ENCODE results near the gene SCAF1. TPM values are rescaled to one million over a fixed set of nuclear protein-coding genes. Genes with fewer than 3 reads are reported as not detected.

SCAF1 gene
- total RNA-seq, 1 donor from 2014 or later, result 105 TPM

DNA sequence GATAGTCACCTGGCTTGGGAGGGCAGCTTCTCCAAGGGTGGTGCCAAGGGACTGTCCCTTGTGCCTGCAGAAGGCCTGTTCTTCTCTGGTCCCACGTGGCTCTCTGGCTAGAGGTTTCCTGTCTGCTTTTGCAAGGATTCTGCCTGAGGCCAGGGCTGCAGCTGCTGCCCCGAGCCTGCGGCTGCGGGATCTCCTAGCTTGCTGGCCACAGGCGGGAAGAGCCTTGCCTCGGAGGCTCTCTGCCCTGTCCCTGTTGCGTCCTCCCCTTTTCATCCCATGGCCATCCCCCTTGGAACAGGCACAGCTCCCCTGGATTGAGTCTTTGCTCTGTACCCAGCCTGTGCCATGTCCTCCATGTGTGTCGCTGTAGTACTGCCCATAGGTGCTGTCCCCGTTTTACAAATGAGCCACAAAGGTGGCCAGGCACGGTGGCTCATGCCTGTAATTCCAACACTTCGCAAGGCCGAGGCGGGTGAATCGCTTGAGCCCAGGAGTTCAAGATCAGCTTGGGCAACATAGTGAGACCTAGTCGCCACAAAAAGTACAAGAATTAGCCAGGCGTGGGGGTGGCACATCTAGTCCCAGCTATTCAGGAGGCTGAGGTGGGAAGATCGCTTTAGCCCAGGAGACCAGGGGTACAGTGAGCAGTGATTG, 14.6 kb downstream of the SCAF1 start:
- Histone ChIP-seq H3K27me3 (ENCODE audit: insufficient read depth, low read length) (no peaks in the 10 kb centered on the region), H3K27ac (ENCODE audit: low read depth, low read length) (no peak overlapping the region), H3K4me3 (ENCODE audit: insufficient read depth, low read depth, low read length) (no peak overlapping the region), H3K9me3 (ENCODE audit: insufficient read depth, low read depth, low read length) (peaks cover 4% of the 10 kb centered on the region), H3K4me2 (ENCODE audit: low read length) (no peak overlapping the region), H3K9ac (ENCODE audit: low read length) (no peak overlapping the region), H4K20me1 (ENCODE audit: insufficient read depth, low read length) (peaks cover 63% of the 10 kb centered on the region), H2AFZ (ENCODE audit: low read depth, low read length) (no peak overlapping the region), H3K4me1 (ENCODE audit: insufficient read depth, low read length) (no peaks in the 10 kb centered on the region), H3K79me2 (ENCODE audit: insufficient read depth, low read length) (peaks cover 17% of the 10 kb centered on the region), H3K36me3 (ENCODE audit: insufficient read depth, low read length) (peaks cover 21% of the 10 kb centered on the region)
- FAIRE-seq (no peak), DNase-seq (ENCODE audit: low read depth) (no peak)
- Mint-ChIP-seq H3K27ac (ENCODE audit: unreplicated experiment) (no peak overlapping the region), H3K4me3 (ENCODE audit: unreplicated experiment) (no peak overlapping the region), H3K4me1 (ENCODE audit: low read depth, unreplicated experiment) (no peaks in the 10 kb centered on the region), H3K27me3 (ENCODE audit: low read depth, unreplicated experiment) (no peaks in the 10 kb centered on the region), H3K36me3 (ENCODE audit: low read depth, unreplicated experiment) (peaks cover 19% of the 10 kb centered on the region), H3K9me3 (ENCODE audit: unreplicated experiment) (no peaks in the 10 kb centered on the region)
- TF ChIP-seq, protein P1, sequence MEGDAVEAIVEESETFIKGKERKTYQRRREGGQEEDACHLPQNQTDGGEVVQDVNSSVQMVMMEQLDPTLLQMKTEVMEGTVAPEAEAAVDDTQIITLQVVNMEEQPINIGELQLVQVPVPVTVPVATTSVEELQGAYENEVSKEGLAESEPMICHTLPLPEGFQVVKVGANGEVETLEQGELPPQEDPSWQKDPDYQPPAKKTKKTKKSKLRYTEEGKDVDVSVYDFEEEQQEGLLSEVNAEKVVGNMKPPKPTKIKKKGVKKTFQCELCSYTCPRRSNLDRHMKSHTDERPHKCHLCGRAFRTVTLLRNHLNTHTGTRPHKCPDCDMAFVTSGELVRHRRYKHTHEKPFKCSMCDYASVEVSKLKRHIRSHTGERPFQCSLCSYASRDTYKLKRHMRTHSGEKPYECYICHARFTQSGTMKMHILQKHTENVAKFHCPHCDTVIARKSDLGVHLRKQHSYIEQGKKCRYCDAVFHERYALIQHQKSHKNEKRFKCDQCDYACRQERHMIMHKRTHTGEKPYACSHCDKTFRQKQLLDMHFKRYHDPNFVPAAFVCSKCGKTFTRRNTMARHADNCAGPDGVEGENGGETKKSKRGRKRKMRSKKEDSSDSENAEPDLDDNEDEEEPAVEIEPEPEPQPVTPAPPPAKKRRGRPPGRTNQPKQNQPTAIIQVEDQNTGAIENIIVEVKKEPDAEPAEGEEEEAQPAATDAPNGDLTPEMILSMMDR (IDR thresholded peaks at IDR 0.05; ENCODE audit: insufficient read depth, low read depth, low read length), result no peak
- no peak for TF ChIP-seq EZH2 (IDR thresholded peaks at IDR 0.05; ENCODE audit: insufficient read depth, low read length)

DNA sequence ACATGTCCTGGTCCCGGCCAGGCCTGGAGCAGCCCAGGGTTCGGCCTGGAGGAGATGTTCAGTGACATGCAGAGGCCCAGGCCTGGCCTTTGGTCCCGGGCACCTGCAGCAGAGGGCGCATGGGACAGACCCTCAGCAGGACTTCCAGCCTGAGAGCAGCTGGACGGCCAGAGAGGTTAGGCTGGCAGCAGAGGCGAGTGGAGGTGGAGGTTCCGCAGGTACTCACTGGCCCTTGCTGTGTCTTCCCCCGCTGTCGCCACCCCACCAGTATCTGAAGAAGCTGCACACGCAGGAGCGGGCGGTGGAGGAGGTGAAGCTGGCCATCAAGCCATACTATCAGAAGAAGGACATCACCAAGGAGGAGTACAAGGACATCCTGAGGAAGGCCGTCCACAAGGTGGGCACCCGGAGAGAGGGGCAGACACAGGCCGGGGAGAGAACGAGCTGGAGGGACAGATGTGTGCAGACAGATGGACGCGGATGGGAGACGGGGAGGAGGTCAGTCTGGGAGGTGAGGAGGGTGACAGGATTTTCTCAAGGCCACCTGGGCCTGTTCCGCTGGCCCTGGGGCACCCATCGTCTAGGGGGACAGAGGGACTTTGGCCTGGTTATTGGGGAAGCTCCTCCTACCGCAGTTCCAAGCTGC, 15.6 kb downstream of the SCAF1 start:
- Histone ChIP-seq H3K4me3 (ENCODE audit: insufficient read depth, low read depth, low read length) (no peak overlapping the region), H3K9me3 (ENCODE audit: insufficient read depth, low read depth, low read length) (peaks cover 4% of the 10 kb centered on the region), H3K4me1 (ENCODE audit: insufficient read depth, low read length) (no peaks in the 10 kb centered on the region), H3K27ac (ENCODE audit: low read depth, low read length) (no peak overlapping the region), H3K9ac (ENCODE audit: low read length) (no peak overlapping the region), H3K36me3 (ENCODE audit: insufficient read depth, low read length) (peaks cover 25% of the 10 kb centered on the region), H3K27me3 (ENCODE audit: insufficient read depth, low read length) (no peaks in the 10 kb centered on the region), H3K4me2 (ENCODE audit: low read length) (no peak overlapping the region), H2AFZ (ENCODE audit: low read depth, low read length) (no peak overlapping the region), H4K20me1 (ENCODE audit: insufficient read depth, low read length) (peaks cover 65% of the 10 kb centered on the region), H3K79me2 (ENCODE audit: insufficient read depth, low read length) (peaks cover 15% of the 10 kb centered on the region)
- no peak for DNase-seq (ENCODE audit: low read depth)
- H3K9me3 Mint-ChIP-seq (ENCODE audit: unreplicated experiment), result no peaks in the 10 kb centered on the region
- H3K4me3 Mint-ChIP-seq (ENCODE audit: unreplicated experiment), result no peak overlapping the region
- FAIRE-seq, result no peak
- no peak overlapping the region for H3K27ac Mint-ChIP-seq (ENCODE audit: unreplicated experiment)
- H3K4me1 Mint-ChIP-seq (ENCODE audit: low read depth, unreplicated experiment), result no peaks in the 10 kb centered on the region
- peaks cover 19% of the 10 kb centered on the region for H3K36me3 Mint-ChIP-seq (ENCODE audit: low read depth, unreplicated experiment)
- no peak for TF ChIP-seq EZH2 (IDR thresholded peaks at IDR 0.05; ENCODE audit: insufficient read depth, low read length)
- TF ChIP-seq, protein P1 (IDR thresholded peaks at IDR 0.05; ENCODE audit: insufficient read depth, low read depth, low read length), result no peak
- no peaks in the 10 kb centered on the region for H3K27me3 Mint-ChIP-seq (ENCODE audit: low read depth, unreplicated experiment)

DNA sequence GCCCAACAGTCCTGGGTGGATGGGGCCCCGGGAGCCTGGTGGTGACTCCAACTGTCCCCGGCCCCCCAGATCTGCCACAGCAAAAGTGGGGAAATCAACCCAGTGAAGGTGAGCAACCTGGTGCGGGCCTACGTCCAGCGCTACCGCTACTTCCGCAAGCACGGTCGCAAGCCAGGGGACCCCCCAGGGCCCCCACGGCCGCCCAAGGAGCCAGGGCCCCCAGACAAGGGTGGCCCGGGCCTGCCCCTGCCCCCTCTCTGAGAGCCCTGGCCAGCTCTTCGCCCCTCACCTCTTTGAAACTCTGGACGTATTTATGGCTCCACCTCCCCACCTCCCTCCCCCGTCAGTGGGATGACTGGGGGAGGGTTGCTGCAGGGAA, 16.1 kb downstream of the SCAF1 start:
- Mint-ChIP-seq H3K27me3 (ENCODE audit: low read depth, unreplicated experiment) (no peaks in the 10 kb centered on the region), H3K36me3 (ENCODE audit: low read depth, unreplicated experiment) (peaks cover 24% of the 10 kb centered on the region), H3K9me3 (ENCODE audit: unreplicated experiment) (no peaks in the 10 kb centered on the region), H3K4me3 (ENCODE audit: unreplicated experiment) (no peak overlapping the region), H3K4me1 (ENCODE audit: low read depth, unreplicated experiment) (no peaks in the 10 kb centered on the region), H3K27ac (ENCODE audit: unreplicated experiment) (no peak overlapping the region)
- Histone ChIP-seq H3K9ac (ENCODE audit: low read length) (no peak overlapping the region), H3K4me3 (ENCODE audit: insufficient read depth, low read depth, low read length) (no peak overlapping the region), H3K27ac (ENCODE audit: low read depth, low read length) (no peak overlapping the region), H3K9me3 (ENCODE audit: insufficient read depth, low read depth, low read length) (peaks cover 4% of the 10 kb centered on the region), H3K4me2 (ENCODE audit: low read length) (no peak overlapping the region), H3K4me1 (ENCODE audit: insufficient read depth, low read length) (no peaks in the 10 kb centered on the region), H4K20me1 (ENCODE audit: insufficient read depth, low read length) (peaks cover 65% of the 10 kb centered on the region), H3K27me3 (ENCODE audit: insufficient read depth, low read length) (no peaks in the 10 kb centered on the region), H3K79me2 (ENCODE audit: insufficient read depth, low read length) (peaks cover 16% of the 10 kb centered on the region), H2AFZ (ENCODE audit: low read depth, low read length) (no peak overlapping the region), H3K36me3 (ENCODE audit: insufficient read depth, low read length) (peaks cover 29% of the 10 kb centered on the region)
- TF ChIP-seq, protein P1 (IDR thresholded peaks at IDR 0.05; ENCODE audit: insufficient read depth, low read depth, low read length), result no peak
- no peak for TF ChIP-seq EZH2 (IDR thresholded peaks at IDR 0.05; ENCODE audit: insufficient read depth, low read length)
- DNase-seq (ENCODE audit: low read depth) (no peak), FAIRE-seq (no peak)

Data from astrocyte (in vitro differentiated cells and primary cell).